ENCODE measurements around the gene IGFBP2.

The IGFBP2 gene

GRCh38 chr2:216659276-216659675 is 26.1 kb downstream of the IGFBP2 start:
- in situ Hi-C loops (cut with MboI; ENCODE audit: low sequenced_read_pairs, unreplicated experiment): loop anchor here (25.0 kb wide), 1 partner anchor 447 kb away; no protein-coding TSS in a partner anchor
- TF ChIP-seq CTCF (IDR thresholded peaks at IDR 0.05; ENCODE audit: borderline replicate concordance, control extremely low read depth, extremely low read depth, insufficient read depth, missing control alignments): no peak
- no peak for DNase-seq (ENCODE audit: low spot score)

DNA sequence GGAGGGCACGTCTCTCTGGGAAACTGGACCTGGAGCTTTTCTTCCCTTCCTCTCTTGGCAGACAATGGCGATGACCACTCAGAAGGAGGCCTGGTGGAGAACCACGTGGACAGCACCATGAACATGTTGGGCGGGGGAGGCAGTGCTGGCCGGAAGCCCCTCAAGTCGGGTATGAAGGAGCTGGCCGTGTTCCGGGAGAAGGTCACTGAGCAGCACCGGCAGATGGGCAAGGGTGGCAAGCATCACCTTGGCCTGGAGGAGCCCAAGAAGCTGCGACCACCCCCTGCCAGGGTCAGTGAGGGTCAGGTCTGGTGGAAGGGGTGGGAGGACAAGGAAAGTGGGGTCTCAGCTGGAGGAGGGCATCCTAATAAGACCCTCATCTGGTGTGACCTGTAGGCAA is 27.3 kb downstream of the IGFBP2 start:
- no peak for TF ChIP-seq CTCF (IDR thresholded peaks at IDR 0.05; ENCODE audit: borderline replicate concordance, control extremely low read depth, extremely low read depth, insufficient read depth, missing control alignments)
- DNase-seq (ENCODE audit: low spot score): no peak
- in situ Hi-C loops (cut with MboI; ENCODE audit: low sequenced_read_pairs, unreplicated experiment): loop anchor here (25.0 kb wide), 1 partner anchor 448 kb away; no protein-coding TSS in a partner anchor

GRCh38 chr2:216661051-216661450 is 27.8 kb downstream of the IGFBP2 start:
- TF ChIP-seq CTCF (IDR thresholded peaks at IDR 0.05; ENCODE audit: borderline replicate concordance, control extremely low read depth, extremely low read depth, insufficient read depth, missing control alignments): no peak
- in situ Hi-C loops (cut with MboI; ENCODE audit: low sequenced_read_pairs, unreplicated experiment): loop anchor here (25.0 kb wide), 1 partner anchor 449 kb away; no protein-coding TSS in a partner anchor

GRCh38 chr2:216661639-216662375 is 28.6 kb downstream of the IGFBP2 start:
- in situ Hi-C loops (cut with MboI; ENCODE audit: low sequenced_read_pairs, unreplicated experiment): loop anchor here (25.0 kb wide), 1 partner anchor 450 kb away; no protein-coding TSS in a partner anchor
- DNase-seq (ENCODE audit: low spot score): peak; percentile 52
- no peak for TF ChIP-seq CTCF (IDR thresholded peaks at IDR 0.05; ENCODE audit: borderline replicate concordance, control extremely low read depth, extremely low read depth, insufficient read depth, missing control alignments)

More at GRCh38 chr2:216661051-216661450, 27.8 kb downstream of the IGFBP2 start:
- DNase-seq (ENCODE audit: low spot score): no peak

- TF ChIP-seq CTCF (IDR thresholded peaks at IDR 0.05; ENCODE audit: borderline replicate concordance, control extremely low read depth, extremely low read depth, insufficient read depth, missing control alignments): no peak
Observed at GRCh38 chr2:216663106-216663505, 29.9 kb downstream of the IGFBP2 start.

DNA sequence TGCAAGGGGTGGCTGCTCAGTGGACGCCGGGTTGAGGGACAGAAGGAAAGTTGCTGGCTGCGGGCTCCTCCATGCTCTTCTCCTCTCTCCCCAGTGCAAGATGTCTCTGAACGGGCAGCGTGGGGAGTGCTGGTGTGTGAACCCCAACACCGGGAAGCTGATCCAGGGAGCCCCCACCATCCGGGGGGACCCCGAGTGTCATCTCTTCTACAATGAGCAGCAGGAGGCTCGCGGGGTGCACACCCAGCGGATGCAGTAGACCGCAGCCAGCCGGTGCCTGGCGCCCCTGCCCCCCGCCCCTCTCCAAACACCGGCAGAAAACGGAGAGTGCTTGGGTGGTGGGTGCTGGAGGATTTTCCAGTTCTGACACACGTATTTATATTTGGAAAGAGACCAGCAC is 30.6 kb downstream of the IGFBP2 start:
- TF ChIP-seq CTCF (IDR thresholded peaks at IDR 0.05; ENCODE audit: borderline replicate concordance, control extremely low read depth, extremely low read depth, insufficient read depth, missing control alignments): no peak
- DNase-seq (ENCODE audit: low spot score): no peak
- in situ Hi-C loops (cut with MboI; ENCODE audit: low sequenced_read_pairs, unreplicated experiment): loop anchor here (25.0 kb wide), 1 partner anchor 452 kb away; no protein-coding TSS in a partner anchor

More at GRCh38 chr2:216663106-216663505, 29.9 kb downstream of the IGFBP2 start:
- DNase-seq (ENCODE audit: low spot score): no peak
- in situ Hi-C loops (cut with MboI; ENCODE audit: low sequenced_read_pairs, unreplicated experiment): loop anchor here (25.0 kb wide), 1 partner anchor 451 kb away; no protein-coding TSS in a partner anchor
